Stimulated activated CD8-positive, alpha-beta memory T cell treated with anti-CD3 and anti-CD28 coated beads, Interleukin-2, amount 100 ng/mL, for 48 hours (primary cell): ENCODE data around the gene ASPA.
"Not testable (repeated sequence)": the region's sequence is repeated elsewhere in the genome, so short reads cannot be mapped to it uniquely, and the experiment has no call there.

Experiments used
- DNase-seq, 2 donors: peaks; one replicate each; pipeline ENCODE4 v3.0.0-alpha.2; 2020; ENCODE audit warnings: low read depth in 2 of 2

ASPA gene

GRCh38 chr17:3507869-3508268, 32.1 kb downstream of the ASPA start:
- DNase-seq = no peak

DNA sequence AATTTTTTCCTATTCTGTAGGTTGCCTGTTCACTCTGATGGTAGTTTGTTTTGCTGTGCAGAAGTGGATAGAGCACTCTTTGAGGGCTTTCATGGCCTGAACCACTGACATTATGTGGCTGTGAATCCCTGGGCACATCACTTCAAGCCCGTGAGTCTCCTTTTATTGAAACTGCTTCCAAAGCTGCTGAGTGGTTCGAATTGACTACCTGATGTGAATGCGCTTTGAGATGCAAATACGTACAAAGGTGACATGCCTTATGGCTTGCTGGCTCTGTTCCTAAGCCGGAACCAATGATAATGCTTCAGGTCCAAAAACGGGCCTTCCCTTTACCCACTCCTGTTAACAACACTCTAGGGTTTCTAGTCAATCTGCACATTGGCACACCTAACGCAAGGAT, 34.3 kb downstream of the ASPA start:
- no peak for DNase-seq

- no peak for DNase-seq
These were observed 36.2 kb downstream of the ASPA start for GRCh38 chr17:3511852-3512504.

- DNase-seq = no peak
These were observed 36.8 kb downstream of the ASPA start for GRCh38 chr17:3512505-3513171.

- DNase-seq = no peak
These were observed 37.7 kb downstream of the ASPA start for GRCh38 chr17:3513305-3514035.

DNA sequence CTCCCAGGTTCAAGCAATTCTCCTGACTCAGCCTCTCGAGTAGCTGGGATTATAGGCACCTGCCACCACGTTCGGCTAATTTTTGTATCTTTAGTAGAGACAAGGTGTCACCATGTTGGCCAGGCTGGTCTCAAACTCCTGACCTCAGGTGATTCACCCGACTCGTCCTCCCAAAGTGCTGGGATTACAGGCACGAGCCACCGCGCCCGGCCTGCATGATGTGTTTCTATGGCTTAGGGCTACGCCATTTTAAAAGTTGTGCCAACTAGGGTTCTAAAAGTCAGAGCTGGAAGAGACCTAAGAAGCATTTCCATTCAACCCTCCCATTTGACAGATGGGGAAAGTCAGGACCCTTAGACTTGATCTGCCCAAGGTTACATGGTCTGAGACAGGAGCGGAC, 38.4 kb downstream of the ASPA start:
- DNase-seq = not testable (repeated sequence)

- DNase-seq = no peak
These were observed 39.1 kb downstream of the ASPA start for GRCh38 chr17:3514873-3515272.

DNA sequence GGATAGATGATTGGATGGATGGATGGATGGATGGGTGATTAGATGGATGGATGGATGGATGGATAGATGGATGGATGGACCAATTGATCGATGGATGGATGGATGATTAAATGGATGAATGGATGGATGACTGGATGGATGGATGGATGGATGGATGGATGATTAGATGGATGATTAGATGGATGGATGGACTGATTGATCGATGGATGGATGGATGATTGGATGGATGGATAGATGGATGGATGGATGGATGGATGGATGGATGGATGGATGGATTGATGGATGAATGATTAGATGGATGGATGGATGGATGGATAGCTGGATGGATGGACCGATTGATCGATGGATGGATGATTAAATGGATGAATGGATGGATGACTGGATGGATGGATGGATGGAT, 43.7 kb downstream of the ASPA start:
- not testable (repeated sequence) for DNase-seq

GRCh38 chr17:3524024-3524423, 48.2 kb downstream of the ASPA start:
- no peak for DNase-seq

- DNase-seq = no peak
These were observed 50.7 kb downstream of the ASPA start for GRCh38 chr17:3526491-3526890.

- DNase-seq = no peak
These were observed 51.2 kb downstream of the ASPA start for GRCh38 chr17:3526971-3527370.

DNA sequence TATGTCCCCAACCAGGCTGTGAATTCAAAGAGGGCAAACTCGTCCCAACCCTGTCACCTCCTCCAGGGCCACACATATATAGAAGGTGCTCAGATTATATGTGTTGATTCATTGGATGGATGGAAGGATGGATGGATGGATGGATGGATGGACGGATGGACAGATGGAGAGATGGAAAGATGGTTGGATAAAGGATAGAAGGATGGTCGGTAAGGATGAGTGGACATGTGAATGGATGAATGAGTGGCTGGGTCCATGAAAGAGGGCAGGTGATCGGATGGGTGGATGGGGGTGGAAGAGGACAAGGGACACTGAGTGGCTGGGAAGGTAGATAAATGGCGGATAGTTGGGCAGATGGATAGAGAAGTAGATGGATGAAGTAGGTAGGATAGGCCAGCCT, 51.7 kb downstream of the ASPA start:
- DNase-seq = no peak

DNA sequence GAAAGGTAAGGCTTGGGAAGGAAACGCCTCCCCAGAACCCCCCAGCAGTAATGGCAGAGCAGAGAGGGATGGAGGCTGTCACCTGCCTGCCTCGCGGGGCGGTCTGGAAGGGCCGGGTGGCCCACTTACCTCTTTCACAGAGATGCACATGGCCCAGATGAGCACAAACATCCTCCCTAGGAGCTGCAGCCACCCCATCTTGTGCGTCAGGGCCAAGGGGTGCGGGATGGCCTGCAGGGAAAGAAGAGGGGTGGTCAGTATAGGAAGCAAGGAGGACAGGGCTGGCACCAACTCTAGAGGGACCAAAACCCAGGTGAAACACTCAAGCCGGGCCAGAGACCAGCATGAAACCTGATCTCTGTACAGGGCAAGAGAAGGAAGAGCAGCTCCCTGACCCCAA, 52.1 kb downstream of the ASPA start:
- no peak for DNase-seq

- DNase-seq = no peak
These were observed 52.6 kb downstream of the ASPA start for GRCh38 chr17:3528403-3528851.

DNA sequence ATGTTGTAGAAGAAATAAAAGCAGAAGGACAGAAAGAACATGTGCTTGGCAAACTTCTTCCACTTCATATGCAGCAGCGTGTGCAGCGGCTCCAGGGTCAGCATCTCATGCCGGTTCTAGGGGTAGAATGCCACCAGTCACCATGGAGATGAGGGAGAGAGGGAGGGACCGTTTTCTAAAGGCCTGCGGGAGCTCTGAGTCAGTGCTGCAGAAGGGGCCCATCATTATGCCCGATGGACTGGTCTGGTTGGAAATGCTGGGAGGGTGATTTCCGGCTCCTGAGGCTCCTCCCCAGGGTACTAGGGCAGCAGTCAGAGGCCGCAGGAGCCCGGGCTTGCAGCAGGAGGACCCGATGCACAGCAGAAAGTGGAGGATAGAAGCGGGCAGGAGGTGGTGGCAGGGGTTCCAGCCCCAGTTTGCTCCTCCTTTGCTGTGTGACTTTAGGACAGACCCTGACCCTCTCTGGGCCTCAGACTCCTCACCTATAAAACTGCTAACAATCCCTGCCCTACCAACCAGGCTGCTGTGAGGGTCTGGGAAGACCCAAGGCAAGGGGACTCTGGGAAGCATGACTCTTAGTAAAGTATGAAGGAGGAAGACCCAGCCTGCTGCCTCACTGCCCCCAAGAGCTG, 53.2 kb downstream of the ASPA start:
- DNase-seq = no peak

- DNase-seq = no peak
These were observed 54.3 kb downstream of the ASPA start for GRCh38 chr17:3529817-3530741.

DNA sequence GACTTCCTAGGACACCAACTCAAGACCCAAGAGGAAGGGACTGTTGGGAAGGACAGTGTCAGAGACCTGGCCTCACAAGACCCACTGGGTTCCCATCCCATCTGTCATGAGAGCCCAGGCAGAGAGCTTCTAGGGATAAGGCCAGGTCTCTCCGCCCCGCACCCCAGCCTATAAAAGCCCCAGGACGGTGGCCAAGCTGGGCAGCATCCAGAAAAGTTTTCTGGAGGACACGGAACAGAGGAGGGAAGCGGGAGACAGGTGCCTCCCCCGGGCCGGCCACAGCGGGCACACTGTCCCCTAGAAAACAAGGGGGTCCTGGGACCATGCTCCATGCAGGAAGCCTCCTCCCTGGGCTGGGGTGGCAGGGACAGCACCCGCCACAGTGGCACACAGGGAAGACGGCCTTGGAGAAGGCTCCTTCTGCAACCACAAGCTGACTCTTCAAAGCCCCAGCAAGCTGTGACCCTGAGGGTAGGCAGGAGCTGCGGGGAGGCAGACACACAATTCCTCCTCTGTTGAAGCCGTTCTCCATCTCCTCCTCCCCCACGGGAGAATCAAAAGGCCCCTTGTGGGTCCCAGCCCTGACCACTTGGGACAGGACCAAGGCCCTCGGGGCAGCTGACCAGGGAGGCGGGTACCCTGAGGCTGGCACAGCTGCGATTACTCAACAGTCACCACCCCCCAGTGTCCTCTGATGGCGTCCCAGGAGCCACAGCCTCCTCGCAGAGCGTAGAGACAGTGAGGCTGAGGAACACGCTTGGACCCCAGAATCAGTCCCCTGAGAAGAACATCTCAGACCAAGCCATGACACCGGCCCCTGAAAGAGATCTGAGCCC, 55.7 kb downstream of the ASPA start:
- no peak for DNase-seq

- DNase-seq = no peak
These were observed 56.5 kb downstream of the ASPA start for GRCh38 chr17:3532106-3532858.

DNA sequence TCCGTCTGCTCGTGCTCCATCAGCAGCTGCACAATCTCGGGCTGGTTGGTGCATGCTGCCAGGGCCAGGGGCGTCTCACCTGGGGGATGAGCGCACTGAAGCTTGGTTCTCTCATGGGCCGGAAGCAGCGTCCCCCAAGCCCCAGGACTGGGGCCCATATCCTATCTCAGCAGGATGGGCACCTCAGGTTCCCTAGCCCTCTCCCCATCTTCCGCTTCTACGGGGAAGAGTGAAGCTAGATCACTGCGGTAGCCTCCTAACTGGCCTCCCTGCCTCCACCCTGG, 57.0 kb downstream of the ASPA start:
- DNase-seq = no peak

DNA sequence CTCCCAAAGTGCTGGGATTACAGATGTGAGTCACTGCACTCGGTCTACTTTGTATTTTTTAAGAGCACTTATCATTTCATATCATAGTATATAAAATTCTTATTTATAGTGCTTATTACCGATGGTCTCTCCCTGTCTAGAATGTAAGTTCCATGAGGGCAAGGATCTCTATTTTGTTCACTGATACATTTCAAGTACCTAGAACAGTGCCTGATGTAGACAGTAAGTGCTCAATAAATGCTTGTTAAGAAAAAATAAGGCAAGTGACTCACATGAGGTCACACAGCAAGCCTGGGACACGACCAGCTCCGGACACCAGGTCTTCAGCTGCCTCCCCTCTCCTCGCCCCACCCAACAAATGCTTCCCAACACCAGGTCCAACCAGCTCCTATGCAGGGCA, 58.0 kb downstream of the ASPA start:
- no peak for DNase-seq
